Suprapubic skin (tissue), 3 donors: ENCODE measurements around the gene IQUB.

Experiments
- CTCF ChIP-seq, 2 donors: fragments of 200-600 bp in 1 of 2; fragments of 450-650 bp in 1 of 2; sonication (generic) in 1 of 2; IDR thresholded peaks; one replicate each; pipeline ENCODE4 v1.5.1; 2016 to 2019; ENCODE audit warnings: antibody characterized with exemption in 2 of 2, mild to moderate bottlenecking in 1 of 2, moderate library complexity in 1 of 2
- EP300 ChIP-seq: sonication (generic); formaldehyde crosslinking; IDR thresholded peaks from one replicate; pipeline ENCODE4 v1.6.1; 2017; ENCODE audit warnings: antibody characterized with exemption

- TF ChIP-seq CTCF (IDR thresholded peaks at IDR 0.05) (no peak), EP300 (no peak)
Measured at GRCh38 chr7:123583821-123584220, 49.4 kb upstream of the IQUB start.
